PC-9 (cell line): ENCODE results near the gene IFT20. TPM values are rescaled to one million over a fixed set of nuclear protein-coding genes. Genes with fewer than 3 reads are reported as not detected.

ENCODE experiments used
- BruUV-seq: library from RNA; stranded (reverse); fragments of 400-500 nt; replicated peaks from 2 replicates; lab custom pipeline; 2021; lab: Mats Ljungman, UMichigan
- CTCF ChIA-PET: fragments of 300-600 bp; sonication (Branson Sonifier 250); formaldehyde crosslinking; loops from one replicate; lab custom pipeline; 2022; ENCODE audit warnings: antibody characterized with exemption; lab: Charles Lee
- POLR2A ChIA-PET: fragments of 300-600 bp; sonication (Branson Sonifier 250); formaldehyde crosslinking; loops from one replicate; lab custom pipeline; 2022; ENCODE audit warnings: antibody characterized with exemption; ENCODE audit not compliant: unreplicated experiment; lab: Charles Lee
- DNase-seq, 2 experiments: peaks; one replicate each; pipeline versions ENCODE4 v3.0.0 to v3.0.0-alpha.2; 2015 to 2022; ENCODE audit warnings: mixed read lengths in 1 of 2
- H2AFZ ChIP-seq: fragments of 200-600 bp; sonication (generic); 2 replicates; pipeline ENCODE4 v1.8.1; 2017; ENCODE audit warnings: antibody characterized with exemption
- H3F3A ChIP-seq: fragments of 200-600 bp; sonication (generic); 2 replicates; pipeline ENCODE4 v1.8.1; 2017; ENCODE audit warnings: antibody characterized with exemption, mild to moderate bottlenecking, low read depth; ENCODE audit not compliant: insufficient read depth
- H3K27ac ChIP-seq: fragments of 200-600 bp; sonication (generic); 2 replicates; pipeline ENCODE4 v1.6.1; 2016; ENCODE audit warnings: mixed run types
- H3K27me3 ChIP-seq: fragments of 200-600 bp; sonication (generic); 2 replicates; pipeline ENCODE4 v1.6.1; 2016; ENCODE audit warnings: low read depth, mixed run types; ENCODE audit not compliant: insufficient read depth
- H3K36me3 ChIP-seq: fragments of 200-600 bp; sonication (generic); 2 replicates; pipeline ENCODE4 v1.6.1; 2016; ENCODE audit warnings: low read depth, mixed run types
- H3K4me1 ChIP-seq: fragments of 200-600 bp; sonication (generic); replicated peaks from 2 replicates; pipeline ENCODE4 v1.6.1; 2016; ENCODE audit warnings: mixed run types; ENCODE audit not compliant: insufficient read depth
- H3K4me2 ChIP-seq: fragments of 200-600 bp; sonication (generic); 2 replicates; pipeline ENCODE4 v1.6.1; 2017; ENCODE audit warnings: mixed run types
- H3K4me3 ChIP-seq: fragments of 200-600 bp; sonication (generic); 2 replicates; pipeline ENCODE4 v1.6.1; 2016; ENCODE audit warnings: mixed run types
- H3K79me2 ChIP-seq: fragments of 200-600 bp; sonication (generic); 2 replicates; pipeline ENCODE4 v1.6.1; 2017; ENCODE audit warnings: low read depth, mixed run types
- H3K9me2 ChIP-seq: fragments of 200-600 bp; sonication (generic); 2 replicates; pipeline ENCODE4 v1.8.1; 2017; ENCODE audit warnings: mild to moderate bottlenecking; ENCODE audit not compliant: insufficient read depth
- H3K9me3 ChIP-seq: fragments of 200-600 bp; sonication (generic); 2 replicates; pipeline ENCODE4 v1.8.1; 2016; ENCODE audit warnings: low read depth; ENCODE audit not compliant: insufficient read depth
- H4K20me1 ChIP-seq: fragments of 200-600 bp; sonication (generic); 2 replicates; pipeline ENCODE4 v1.8.1; 2017; ENCODE audit not compliant: insufficient read depth
- EZH2 ChIP-seq: fragments of 200-600 bp; sonication (generic); IDR thresholded peaks from 2 replicates; pipeline ENCODE4 v1.8.0; 2017; ENCODE audit warnings: antibody characterized with exemption, low read depth
- intact Hi-C: fragments of 100-400 bp; cut with micrococcal nuclease; formaldehyde crosslinking; loops from one replicate; pipeline ENCODE4 v1.10.0; 2022; ENCODE audit not compliant: unreplicated experiment
- total RNA-seq: library from RNA; stranded (reverse); gene quantifications from 2 replicates; pipeline ENCODE4 v1.2.3, GENCODE V29; 2021
- TF ChIP-seq, protein P1 (sequence below): fragments of 200-600 bp; sonication (generic); conservative IDR thresholded peaks from 2 replicates; pipeline ENCODE4 v1.6.1; 2017; ENCODE audit warnings: mixed run types, antibody characterized with exemption, mild to moderate bottlenecking, moderate library complexity

IFT20 gene
- total RNA-seq, 1 experiment from 2014 or later: 42.3 TPM

DNA sequence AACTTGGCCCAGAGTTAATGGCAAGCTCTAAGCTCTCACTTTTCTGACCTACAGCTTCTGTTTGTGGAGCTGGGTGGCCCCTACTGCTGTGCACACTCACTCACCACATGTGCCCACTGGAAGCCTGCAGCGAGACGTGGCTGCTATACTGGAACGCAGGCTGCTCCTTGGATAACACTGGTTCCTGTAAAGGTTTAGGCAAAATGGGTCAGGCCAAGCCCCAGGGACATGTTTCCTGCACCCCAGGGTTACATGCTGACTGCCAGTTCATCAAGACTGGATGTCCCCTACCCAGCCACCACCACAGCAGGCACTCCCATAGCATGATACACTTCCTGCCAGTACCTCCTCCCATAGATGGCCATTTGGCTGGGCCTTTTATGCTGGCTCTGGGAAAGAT is 13.7 kb upstream of the IFT20 start:
- H3K9me2 ChIP-seq: no peaks in the 10 kb centered on the region
- H3K27me3 ChIP-seq: no peaks in the 10 kb centered on the region
- no peak for DNase-seq
- no TSS peak for BruUV-seq
- 0 out of 2 replicates have a peak, but pooled peaks cover 3% of the 10 kb centered on the region for H4K20me1 ChIP-seq
- H3K4me1 ChIP-seq: peaks cover 26% of the 10 kb centered on the region
- no peaks in the 10 kb centered on the region for H3K9me3 ChIP-seq
- no peak overlapping the region for H3K4me2 ChIP-seq
- no peak overlapping the region for H3K27ac ChIP-seq
- no peak overlapping the region for H2AFZ ChIP-seq
- H3K36me3 ChIP-seq: peaks cover 24% of the 10 kb centered on the region
- peaks cover 56% of the 10 kb centered on the region for H3F3A ChIP-seq
- intact Hi-C loops: no loop called here
- H3K79me2 ChIP-seq: no peaks in the 10 kb centered on the region
- H3K4me3 ChIP-seq: no peak overlapping the region
- ChIA-PET CTCF (no interaction called here), POLR2A (no interaction called here)
- TF ChIP-seq, protein P1, sequence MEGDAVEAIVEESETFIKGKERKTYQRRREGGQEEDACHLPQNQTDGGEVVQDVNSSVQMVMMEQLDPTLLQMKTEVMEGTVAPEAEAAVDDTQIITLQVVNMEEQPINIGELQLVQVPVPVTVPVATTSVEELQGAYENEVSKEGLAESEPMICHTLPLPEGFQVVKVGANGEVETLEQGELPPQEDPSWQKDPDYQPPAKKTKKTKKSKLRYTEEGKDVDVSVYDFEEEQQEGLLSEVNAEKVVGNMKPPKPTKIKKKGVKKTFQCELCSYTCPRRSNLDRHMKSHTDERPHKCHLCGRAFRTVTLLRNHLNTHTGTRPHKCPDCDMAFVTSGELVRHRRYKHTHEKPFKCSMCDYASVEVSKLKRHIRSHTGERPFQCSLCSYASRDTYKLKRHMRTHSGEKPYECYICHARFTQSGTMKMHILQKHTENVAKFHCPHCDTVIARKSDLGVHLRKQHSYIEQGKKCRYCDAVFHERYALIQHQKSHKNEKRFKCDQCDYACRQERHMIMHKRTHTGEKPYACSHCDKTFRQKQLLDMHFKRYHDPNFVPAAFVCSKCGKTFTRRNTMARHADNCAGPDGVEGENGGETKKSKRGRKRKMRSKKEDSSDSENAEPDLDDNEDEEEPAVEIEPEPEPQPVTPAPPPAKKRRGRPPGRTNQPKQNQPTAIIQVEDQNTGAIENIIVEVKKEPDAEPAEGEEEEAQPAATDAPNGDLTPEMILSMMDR: no peak
- TF ChIP-seq EZH2: no peak

DNA sequence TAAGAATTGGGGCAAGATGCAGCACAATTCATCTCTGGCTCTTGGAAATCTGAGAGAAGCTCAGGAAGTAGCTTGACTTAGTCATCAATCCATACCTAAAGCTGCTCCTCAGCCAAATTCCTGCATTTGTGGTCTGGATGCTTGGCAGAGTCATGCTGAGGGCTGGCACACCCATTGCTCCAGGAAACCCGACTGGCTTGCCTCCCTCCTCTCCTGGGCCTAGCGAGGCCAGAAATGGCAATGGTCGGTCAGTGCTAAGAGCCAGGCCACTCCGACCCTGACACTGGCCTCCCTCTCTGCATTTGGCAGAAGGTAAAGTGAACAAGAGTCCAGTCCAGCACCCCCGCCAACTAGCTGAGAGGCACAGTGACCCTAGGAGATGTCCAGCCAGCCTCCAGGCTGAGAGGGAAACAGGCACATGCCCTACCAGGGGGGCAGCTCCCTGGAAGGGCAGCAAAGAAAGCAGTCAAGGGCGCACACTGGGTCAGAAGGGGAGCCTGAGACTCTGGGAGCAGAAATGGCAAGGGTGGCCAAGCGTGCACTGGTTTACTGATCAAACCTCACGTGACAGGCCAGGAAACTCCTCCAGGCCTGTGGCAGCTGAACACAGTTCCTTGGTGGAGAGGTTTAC is 12.1 kb upstream of the IFT20 start:
- no peaks in the 10 kb centered on the region for H3K27me3 ChIP-seq
- no peaks in the 10 kb centered on the region for H3K79me2 ChIP-seq
- no peaks in the 10 kb centered on the region for H3K9me3 ChIP-seq
- H3K9me2 ChIP-seq: no peaks in the 10 kb centered on the region
- peaks cover 26% of the 10 kb centered on the region for H3K4me1 ChIP-seq
- peaks cover 24% of the 10 kb centered on the region for H3K36me3 ChIP-seq
- TF ChIP-seq, protein P1: no peak; the same call in 1 of the 2 replicates
- TF ChIP-seq EZH2: no peak
- no peak overlapping the region for H2AFZ ChIP-seq
- H3K4me2 ChIP-seq: peak overlapping the region; percentile 39
- DNase-seq: peak; percentile 82 to 89
- no peak overlapping the region for H3K4me3 ChIP-seq
- H3K27ac ChIP-seq: peak overlapping the region; percentile 72
- H4K20me1 ChIP-seq: 0 out of 2 replicates have a peak, but pooled peaks cover 3% of the 10 kb centered on the region
- ChIA-PET POLR2A (interaction anchor here (0.5 to 2.5 kb wide), 9 partner anchors 9 to 1052 kb away, joined by 3 to 42 read pairs (median 5); partner anchors contain the start of genes IFT20, POLDIP2 and TNFAIP1), CTCF (interaction anchor here (0.7 kb wide), 2 partner anchors 9 to 12 kb away, joined by 3 to 6 read pairs; partner anchors contain the start of genes IFT20 and TNFAIP1)
- H3F3A ChIP-seq: peaks cover 56% of the 10 kb centered on the region
- TSS peak; percentile 13 for BruUV-seq
- intact Hi-C loops: loop anchor here (1.0 kb wide), 2 partner anchors 11 to 33 kb away; no protein-coding TSS in a partner anchor

DNA sequence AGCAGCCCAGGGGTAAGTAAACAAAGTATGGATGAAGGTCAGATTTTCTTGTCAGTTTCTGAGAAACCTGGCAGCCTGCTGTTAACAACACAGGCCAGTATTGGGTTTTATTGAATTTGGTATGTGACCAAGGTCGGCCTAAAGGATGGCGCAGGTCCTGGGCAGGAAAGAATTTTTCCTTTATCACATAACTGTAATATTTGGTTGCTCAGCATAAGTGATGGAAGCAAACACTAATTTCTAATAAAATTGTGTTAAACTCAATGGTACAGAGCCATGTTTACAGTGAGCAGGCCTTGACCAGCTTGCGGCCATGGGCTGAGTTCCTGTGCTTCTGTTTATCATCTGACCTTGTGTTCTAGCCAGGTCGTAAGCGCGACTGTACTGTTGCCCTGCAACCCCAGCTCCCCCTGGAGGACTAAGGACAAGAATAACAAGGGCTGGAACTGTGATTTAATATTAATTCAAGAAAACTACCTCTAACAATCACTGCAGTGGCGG is 11.5 kb upstream of the IFT20 start:
- ChIA-PET CTCF (interaction anchor here (0.7 kb wide), 2 partner anchors 8 to 11 kb away, joined by 3 to 6 read pairs; partner anchors contain the start of genes IFT20 and TNFAIP1), POLR2A (interaction anchor here (0.6 to 2.5 kb wide), 7 partner anchors 11 to 1052 kb away, joined by 3 to 42 read pairs (median 5); partner anchors contain the start of genes IFT20 and TNFAIP1)
- Histone ChIP-seq H3K4me3 (no peak overlapping the region), H2AFZ (no peak overlapping the region), H4K20me1 (0 out of 2 replicates have a peak, but pooled peaks cover 3% of the 10 kb centered on the region), H3K79me2 (no peaks in the 10 kb centered on the region), H3K9me2 (no peaks in the 10 kb centered on the region), H3K27ac (peak overlapping the region; percentile 72), H3K4me2 (peak overlapping the region; percentile 39), H3K27me3 (no peaks in the 10 kb centered on the region), H3K9me3 (no peaks in the 10 kb centered on the region), H3F3A (peaks cover 56% of the 10 kb centered on the region), H3K36me3 (peaks cover 24% of the 10 kb centered on the region), H3K4me1 (peaks cover 26% of the 10 kb centered on the region)
- no TSS peak for BruUV-seq
- no peak for DNase-seq
- intact Hi-C loops: loop anchor here (1.0 kb wide), 2 partner anchors 10 to 34 kb away; no protein-coding TSS in a partner anchor
- TF ChIP-seq, protein P1: peak; percentile 35; the same call in 1 of the 2 replicates
- TF ChIP-seq EZH2: no peak
